ENCODE data around the gene TBX22. TPM values are rescaled to one million over a fixed set of nuclear protein-coding genes. Genes with fewer than 3 reads are reported as not detected.

TBX22 gene
- total RNA-seq = not detected

GRCh38 chrX:80014141-80014940, at the start of gene TBX22:
TBX22 (plus strand) TSS chrX:80014753; CDS start chrX:80022270, 7,517 bp downstream.
- Histone ChIP-seq H3K9me3 (no peaks in the 10 kb centered on the region), H3K27ac (no peak within 1 kb of the TSS), H3K4me3 (no peak within 1 kb of the TSS), H3K27me3 (peaks cover 0 to 55% of the 10 kb centered on the region in 2 donors), H3K36me3 (no peaks in the 10 kb centered on the region), H3K4me1 (no peaks in the 10 kb centered on the region)
- no peak for DNase-seq (ENCODE audit: low spot score in 2 of 2)
- intact Hi-C loops (cut with DNase I; ENCODE audit: low total_unique reads) = no loop called here
- TF ChIP-seq POLR2A (IDR thresholded peaks at IDR 0.05) (no peak), POLR2AphosphoS5 (IDR thresholded peaks at IDR 0.05) (no peak)
- TF ChIP-seq, protein P1, sequence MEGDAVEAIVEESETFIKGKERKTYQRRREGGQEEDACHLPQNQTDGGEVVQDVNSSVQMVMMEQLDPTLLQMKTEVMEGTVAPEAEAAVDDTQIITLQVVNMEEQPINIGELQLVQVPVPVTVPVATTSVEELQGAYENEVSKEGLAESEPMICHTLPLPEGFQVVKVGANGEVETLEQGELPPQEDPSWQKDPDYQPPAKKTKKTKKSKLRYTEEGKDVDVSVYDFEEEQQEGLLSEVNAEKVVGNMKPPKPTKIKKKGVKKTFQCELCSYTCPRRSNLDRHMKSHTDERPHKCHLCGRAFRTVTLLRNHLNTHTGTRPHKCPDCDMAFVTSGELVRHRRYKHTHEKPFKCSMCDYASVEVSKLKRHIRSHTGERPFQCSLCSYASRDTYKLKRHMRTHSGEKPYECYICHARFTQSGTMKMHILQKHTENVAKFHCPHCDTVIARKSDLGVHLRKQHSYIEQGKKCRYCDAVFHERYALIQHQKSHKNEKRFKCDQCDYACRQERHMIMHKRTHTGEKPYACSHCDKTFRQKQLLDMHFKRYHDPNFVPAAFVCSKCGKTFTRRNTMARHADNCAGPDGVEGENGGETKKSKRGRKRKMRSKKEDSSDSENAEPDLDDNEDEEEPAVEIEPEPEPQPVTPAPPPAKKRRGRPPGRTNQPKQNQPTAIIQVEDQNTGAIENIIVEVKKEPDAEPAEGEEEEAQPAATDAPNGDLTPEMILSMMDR (IDR thresholded peaks at IDR 0.05) = no peak

DNA sequence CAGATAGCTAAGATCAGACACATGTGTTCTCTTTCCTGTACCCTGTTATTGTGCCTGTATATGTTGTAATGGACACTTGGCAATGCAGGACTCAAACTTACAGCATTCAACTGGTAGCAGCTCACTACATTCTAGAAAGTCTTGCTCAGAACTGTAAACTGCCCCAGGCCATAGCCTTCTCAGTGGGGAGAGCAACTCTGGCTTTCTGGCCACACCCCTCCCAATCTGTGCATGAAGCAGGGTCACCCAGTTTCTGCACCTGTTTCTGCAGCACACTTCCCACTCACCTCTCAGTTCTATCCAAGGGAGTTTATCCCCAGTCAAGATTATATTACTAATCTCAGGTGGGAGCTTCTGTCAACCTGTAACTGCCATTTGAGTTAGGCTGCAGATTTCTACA, 38.9 kb upstream of the TBX22 start:
- Histone ChIP-seq H3K27ac (no peak overlapping the region), H3K4me3 (no peak overlapping the region), H3K27me3 (no peaks in the 10 kb centered on the region), H3K9me3 (peaks cover 0 to 15% of the 10 kb centered on the region in 2 donors), H3K4me1 (no peaks in the 10 kb centered on the region), H3K36me3 (no peaks in the 10 kb centered on the region)
- DNase-seq (ENCODE audit: low spot score in 2 of 2) = no peak
- TF ChIP-seq, protein P1 (IDR thresholded peaks at IDR 0.05) = no peak
- TF ChIP-seq POLR2AphosphoS5 (IDR thresholded peaks at IDR 0.05) (no peak), POLR2A (IDR thresholded peaks at IDR 0.05) (no peak)
- intact Hi-C loops (cut with DNase I; ENCODE audit: low total_unique reads) = no loop called here

GRCh38 chrX:80004458-80004857, 10.1 kb upstream of the TBX22 start:
- intact Hi-C loops (cut with DNase I; ENCODE audit: low total_unique reads) = no loop called here

DNA sequence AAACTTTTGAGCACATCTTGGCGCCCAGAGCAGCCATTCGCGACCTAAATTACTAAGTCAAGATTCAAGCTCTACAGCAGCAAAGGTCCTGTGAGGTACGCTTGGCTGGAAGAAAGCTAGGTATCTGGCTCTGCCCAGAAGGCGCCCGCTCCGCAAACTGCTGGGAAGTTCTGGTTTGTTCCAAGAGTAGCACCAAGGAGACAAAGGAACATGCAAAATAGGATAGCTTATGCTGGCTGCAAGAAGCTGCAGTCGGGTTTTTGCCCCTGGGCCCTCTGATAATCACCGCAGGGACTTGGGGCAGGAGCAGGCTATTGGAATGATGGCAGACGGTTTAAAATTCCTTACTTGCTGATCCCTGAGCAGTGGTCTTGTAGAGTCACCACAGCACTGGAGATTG, 3.0 kb upstream of the TBX22 start:
- Histone ChIP-seq H3K27me3 (peaks cover 0 to 56% of the 10 kb centered on the region in 2 donors), H3K9me3 (no peaks in the 10 kb centered on the region), H3K4me3 (no peak overlapping the region), H3K27ac (no peak overlapping the region), H3K4me1 (no peaks in the 10 kb centered on the region), H3K36me3 (no peaks in the 10 kb centered on the region)
- TF ChIP-seq POLR2A (IDR thresholded peaks at IDR 0.05) = no peak
- TF ChIP-seq POLR2AphosphoS5 (IDR thresholded peaks at IDR 0.05) = no peak
- TF ChIP-seq, protein P1 (IDR thresholded peaks at IDR 0.05) = no peak
- no peak for DNase-seq (ENCODE audit: low spot score in 2 of 2)
- intact Hi-C loops (cut with DNase I; ENCODE audit: low total_unique reads) = no loop called here

More at GRCh38 chrX:80004458-80004857, 10.1 kb upstream of the TBX22 start:
- Histone ChIP-seq H3K36me3 (no peaks in the 10 kb centered on the region), H3K27ac (no peak overlapping the region), H3K27me3 (peaks cover 0 to 12% of the 10 kb centered on the region in 2 donors), H3K4me3 (no peak overlapping the region), H3K4me1 (no peaks in the 10 kb centered on the region), H3K9me3 (no peaks in the 10 kb centered on the region)
- TF ChIP-seq, protein P1 (IDR thresholded peaks at IDR 0.05) = no peak
- TF ChIP-seq POLR2A (IDR thresholded peaks at IDR 0.05) (no peak), POLR2AphosphoS5 (IDR thresholded peaks at IDR 0.05) (no peak)
- DNase-seq (ENCODE audit: low spot score in 2 of 2) = no peak

DNA sequence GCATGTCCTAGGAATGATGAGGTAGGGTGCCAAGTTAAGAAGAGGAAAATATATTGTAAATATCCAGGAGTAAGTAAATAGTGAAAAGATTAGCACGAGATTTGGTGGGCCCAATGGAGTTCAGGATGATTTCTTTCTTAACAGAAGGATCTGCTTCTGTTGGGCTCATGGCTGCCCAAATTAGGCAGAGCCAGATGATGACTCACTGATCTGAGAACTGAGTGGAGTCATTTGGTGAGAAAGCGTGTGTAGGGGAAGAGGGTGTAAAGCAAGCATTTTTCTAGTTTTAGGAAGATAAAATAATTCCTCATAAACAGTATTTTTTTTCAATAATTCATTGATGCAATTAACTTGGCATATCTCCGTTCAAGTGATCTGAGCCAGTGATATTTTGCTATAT, 1.6 kb downstream of the TBX22 start:
- Histone ChIP-seq H3K27ac (no peak overlapping the region), H3K4me1 (no peaks in the 10 kb centered on the region), H3K27me3 (peaks cover 0 to 51% of the 10 kb centered on the region in 2 donors), H3K9me3 (no peaks in the 10 kb centered on the region), H3K4me3 (no peak overlapping the region), H3K36me3 (no peaks in the 10 kb centered on the region)
- intact Hi-C loops (cut with DNase I; ENCODE audit: low total_unique reads) = no loop called here
- DNase-seq (ENCODE audit: low spot score in 2 of 2) = no peak
- TF ChIP-seq POLR2A (IDR thresholded peaks at IDR 0.05) = no peak
- no peak for TF ChIP-seq POLR2AphosphoS5 (IDR thresholded peaks at IDR 0.05)
- TF ChIP-seq, protein P1 (IDR thresholded peaks at IDR 0.05) = no peak
